ENCODE measurements around the gene R3HDML. TPM values are rescaled to one million over a fixed set of nuclear protein-coding genes. Genes with fewer than 3 reads are reported as not detected.
"Not testable (repeated sequence)": the region's sequence is repeated elsewhere in the genome, so short reads cannot be mapped to it uniquely, and the experiment has no call there.

Gene R3HDML, protein sequence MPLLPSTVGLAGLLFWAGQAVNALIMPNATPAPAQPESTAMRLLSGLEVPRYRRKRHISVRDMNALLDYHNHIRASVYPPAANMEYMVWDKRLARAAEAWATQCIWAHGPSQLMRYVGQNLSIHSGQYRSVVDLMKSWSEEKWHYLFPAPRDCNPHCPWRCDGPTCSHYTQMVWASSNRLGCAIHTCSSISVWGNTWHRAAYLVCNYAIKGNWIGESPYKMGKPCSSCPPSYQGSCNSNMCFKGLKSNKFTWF
- total RNA-seq = not detected
- long read RNA-seq = 0 reads

GRCh38 chr20:44336725-44337380 lies at the start of gene R3HDML:
Gene R3HDML (plus strand): TSS chr20:44337043. CDS start chr20:44337158, 115 bp downstream.
- ATAC-seq (no peak), DNase-seq (no peak)
- intact Hi-C loops (cut with micrococcal nuclease) = no loop called here

DNA sequence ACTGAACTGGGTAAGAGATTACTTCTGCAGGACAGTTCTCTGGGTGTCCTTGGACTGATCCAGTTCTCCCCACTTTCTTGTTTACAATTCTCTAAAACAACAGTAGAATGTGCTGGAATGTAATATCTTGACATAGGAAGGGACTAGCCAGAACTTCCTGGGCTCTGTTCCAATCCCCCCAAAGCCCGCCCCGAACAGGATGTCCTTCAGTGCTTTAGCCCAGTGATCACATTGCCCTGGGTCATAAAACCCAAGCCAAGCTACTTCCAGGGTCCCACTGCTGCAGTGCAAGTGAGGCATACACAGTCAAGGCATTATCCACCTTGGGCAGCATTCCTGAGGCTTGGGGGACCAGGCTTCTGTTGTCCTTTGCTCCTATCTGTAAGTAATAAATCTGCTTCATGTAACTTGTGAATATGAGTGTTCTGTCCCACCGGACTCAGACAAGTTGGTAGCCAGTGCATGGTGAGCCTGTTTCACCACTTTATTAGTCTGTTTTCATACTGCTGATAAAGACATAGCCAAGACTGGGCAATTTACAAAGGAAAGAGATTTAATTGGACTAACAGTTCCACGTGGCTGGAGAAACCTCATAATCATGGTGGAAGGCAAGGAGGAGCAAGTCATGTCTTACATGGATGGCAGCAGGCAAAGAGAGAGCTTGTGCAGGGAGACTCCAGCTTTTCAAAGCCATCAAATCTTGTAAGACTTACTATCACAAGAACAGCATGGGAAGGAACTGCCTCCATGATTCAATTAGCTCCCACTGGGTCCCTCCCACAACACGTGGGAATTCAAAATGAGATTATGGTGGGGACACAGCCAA lies 49.4 kb upstream of the R3HDML start:
- peak; percentile 81 for ATAC-seq
- DNase-seq = peak; percentile 53
- intact Hi-C loops (cut with micrococcal nuclease) = no loop called here

- intact Hi-C loops (cut with micrococcal nuclease) = no loop called here
- ATAC-seq (peak; percentile 78), DNase-seq (no peak)
These were observed 48.6 kb upstream of the R3HDML start for GRCh38 chr20:44288252-44288651.

- ATAC-seq (no peak), DNase-seq (no peak)
- intact Hi-C loops (cut with micrococcal nuclease) = no loop called here
These were observed 45.1 kb upstream of the R3HDML start for GRCh38 chr20:44291754-44292153.

DNA sequence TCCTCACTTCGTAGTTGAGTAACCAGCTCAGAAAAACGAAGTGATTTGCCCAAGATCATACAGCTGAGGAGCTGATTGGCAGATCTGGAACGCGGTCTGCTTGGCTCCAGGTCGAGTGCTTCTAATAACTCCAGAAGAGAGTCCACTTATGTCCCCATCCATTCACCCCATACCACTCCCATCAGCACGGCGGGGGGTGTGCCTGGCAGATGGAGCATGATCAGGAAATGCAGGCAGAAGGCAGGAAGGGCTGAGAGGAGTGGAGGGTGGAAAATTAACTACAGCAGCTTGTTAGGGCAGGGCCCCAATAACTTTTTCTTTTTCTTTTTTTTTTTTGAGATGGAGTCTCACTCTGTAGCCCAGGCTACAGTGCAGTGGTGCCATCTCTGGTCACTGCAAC lies 40.8 kb upstream of the R3HDML start:
- peak; percentile 86 for ATAC-seq
- intact Hi-C loops (cut with micrococcal nuclease) = no loop called here
- DNase-seq = peak; percentile 65

DNA sequence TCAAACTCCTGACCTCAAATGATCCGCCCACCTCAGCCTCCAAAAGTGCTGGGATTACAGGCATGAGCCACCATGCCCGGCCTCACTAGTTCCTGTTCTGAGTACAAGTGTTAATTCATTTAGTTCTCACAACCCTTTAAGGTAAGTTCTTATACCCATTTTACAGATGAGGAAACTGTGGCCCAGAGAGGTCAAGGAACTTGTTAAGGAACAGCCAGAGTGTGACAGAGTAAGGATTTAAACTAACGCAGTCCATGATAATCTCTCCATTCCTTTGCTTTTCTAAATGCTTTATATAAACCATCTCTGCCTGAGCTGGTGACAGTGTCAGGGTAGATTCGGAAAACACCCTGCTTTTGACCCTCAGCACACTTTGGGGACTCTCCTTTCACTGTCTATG lies 39.1 kb upstream of the R3HDML start:
- no peak for ATAC-seq
- intact Hi-C loops (cut with micrococcal nuclease) = no loop called here

GRCh38 chr20:44299011-44299535 lies 37.8 kb upstream of the R3HDML start:
- DNase-seq; intact Hi-C loops (cut with micrococcal nuclease); ATAC-seq: not testable (repeated sequence)

More for the DNA sequence above, 39.1 kb upstream of the R3HDML start:
- DNase-seq = no peak

DNA sequence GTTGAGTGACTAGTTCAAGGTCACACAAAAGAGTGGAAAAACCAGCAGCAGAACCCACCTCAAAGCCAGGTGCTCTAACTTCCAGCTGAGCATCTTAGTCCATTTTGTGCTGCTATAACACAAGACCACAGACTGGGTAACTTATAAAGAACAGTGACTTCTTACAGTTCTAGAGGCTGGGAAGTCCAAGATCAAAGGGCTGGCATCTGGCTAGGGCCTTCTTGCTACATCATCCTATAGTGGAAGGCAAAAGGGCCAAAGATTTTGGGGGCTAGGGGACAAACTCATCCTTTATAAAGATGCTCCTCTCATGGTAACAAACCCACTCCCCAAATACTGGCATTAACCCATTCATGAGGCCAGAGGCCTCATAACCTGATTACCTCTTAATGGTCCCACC lies 35.6 kb upstream of the R3HDML start:
- DNase-seq (no peak), ATAC-seq (no peak)
- intact Hi-C loops (cut with micrococcal nuclease) = no loop called here

GRCh38 chr20:44302026-44302669 lies 34.7 kb upstream of the R3HDML start:
- intact Hi-C loops (cut with micrococcal nuclease) = no loop called here
- no peak for DNase-seq
- ATAC-seq = peak; percentile 78

DNA sequence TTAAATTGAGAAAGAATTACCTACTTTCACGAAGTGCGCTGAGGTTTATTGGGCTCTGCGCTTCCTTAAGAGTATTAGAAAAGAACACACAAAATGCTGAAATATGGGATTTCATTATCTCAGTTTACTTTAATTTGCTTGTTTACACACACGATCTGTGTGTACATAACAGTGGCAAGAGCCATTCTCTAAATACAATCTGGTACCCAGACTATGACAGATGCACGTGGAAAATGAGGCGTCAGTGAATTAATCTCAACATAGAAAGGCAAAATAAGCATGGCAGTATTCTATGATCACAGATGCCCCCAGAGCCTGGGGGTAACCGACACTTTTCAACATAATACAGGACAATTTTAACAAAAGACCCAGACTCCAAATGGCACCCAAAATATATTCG lies 34.1 kb upstream of the R3HDML start:
- intact Hi-C loops (cut with micrococcal nuclease) = no loop called here
- DNase-seq = no peak

DNA sequence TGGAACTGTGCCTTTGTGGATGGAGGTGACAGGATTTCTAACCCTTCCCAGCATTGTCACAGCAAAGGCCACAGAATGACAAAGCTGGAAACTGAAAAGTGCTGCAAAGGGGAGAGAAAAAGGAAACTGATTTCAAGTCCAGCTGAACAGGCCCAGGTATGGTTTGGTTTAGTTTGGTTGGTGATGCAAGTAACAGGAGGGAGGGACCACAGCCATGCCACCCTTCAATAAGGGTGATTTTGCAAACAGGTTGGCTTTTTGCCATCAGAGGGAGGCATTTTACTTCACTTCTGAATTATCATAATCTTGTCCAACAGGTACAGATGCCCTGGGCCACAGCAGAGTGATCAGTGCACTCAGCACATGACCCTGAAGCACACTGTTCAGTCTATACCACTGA lies 32.5 kb upstream of the R3HDML start:
- no peak for DNase-seq
- no peak for ATAC-seq
- intact Hi-C loops (cut with micrococcal nuclease) = no loop called here

More for the DNA sequence above, 34.1 kb upstream of the R3HDML start:
- ATAC-seq = no peak

GRCh38 chr20:44306927-44307326 lies 29.9 kb upstream of the R3HDML start:
- no peak for DNase-seq
- no peak for ATAC-seq
- intact Hi-C loops (cut with micrococcal nuclease) = no loop called here

GRCh38 chr20:44309763-44310663 lies 26.8 kb upstream of the R3HDML start:
- intact Hi-C loops (cut with micrococcal nuclease) = loop anchor here (2.0 kb wide), 1 partner anchor 93 kb away; no protein-coding TSS in a partner anchor
- ATAC-seq (peak; percentile 73), DNase-seq (peak; percentile 76)

DNA sequence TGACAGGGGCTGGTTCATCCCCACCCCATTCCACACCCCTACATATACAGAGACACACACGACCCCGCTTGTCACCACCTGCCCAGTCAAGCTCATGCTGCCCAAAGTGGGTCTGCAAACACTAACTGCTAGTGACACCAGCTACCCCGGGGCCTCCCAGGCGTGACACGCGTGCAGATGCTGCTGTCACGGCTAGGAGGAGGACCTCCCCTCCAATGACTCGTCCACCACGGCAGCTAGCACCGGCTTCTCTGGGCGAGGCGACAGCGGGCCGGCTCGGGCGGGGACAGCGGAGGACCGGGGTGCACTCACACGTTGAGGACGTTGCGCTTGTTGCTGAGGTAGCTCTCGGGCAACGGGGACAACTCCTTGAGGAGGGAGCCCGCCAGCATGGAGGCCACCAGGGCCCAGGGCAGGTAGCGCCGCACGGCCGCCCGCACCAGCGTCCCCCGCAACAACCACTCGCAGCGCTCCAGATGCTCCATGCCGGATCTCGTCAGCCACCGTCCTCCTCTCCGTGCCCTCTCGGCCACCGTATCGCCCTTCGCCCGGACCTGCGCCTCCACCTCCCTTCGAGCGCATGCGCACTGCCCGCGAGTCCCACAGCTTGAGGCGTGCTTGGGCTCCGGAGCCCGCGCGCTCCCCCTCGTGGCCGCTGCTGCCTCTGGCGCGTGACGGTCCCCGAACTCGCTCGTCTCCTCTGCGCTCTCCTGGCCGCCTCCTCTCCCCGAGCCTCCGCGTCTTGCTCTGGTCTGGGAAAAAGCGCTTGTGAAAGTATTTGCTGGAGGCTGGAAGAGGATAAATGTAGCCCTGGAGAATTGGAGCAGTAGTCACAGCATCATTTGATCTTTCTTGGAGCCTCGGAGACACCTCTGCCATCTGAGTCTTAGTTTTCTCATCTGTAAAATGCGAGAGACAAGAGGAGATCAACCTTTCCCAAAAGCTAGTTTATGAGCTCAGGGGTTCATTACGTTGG lies 25.9 kb upstream of the R3HDML start, which contains the start of gene FITM2:
TSS of gene FITM2 (minus strand) at position 539 of the 976 bp plus-strand sequence. CDS start at position 485, 54 bp downstream.
- intact Hi-C loops (cut with micrococcal nuclease) = loop anchor here (2.0 kb wide), 1 partner anchor 94 kb away; no protein-coding TSS in a partner anchor
- DNase-seq = peak; percentile 100
- ATAC-seq = peak; percentile 85

- DNase-seq (no peak), ATAC-seq (no peak)
These were observed 22.0 kb upstream of the R3HDML start for GRCh38 chr20:44314870-44315269.

GRCh38 chr20:44319839-44320422 lies 16.9 kb upstream of the R3HDML start:
- intact Hi-C loops (cut with micrococcal nuclease) = no loop called here
- no peak for DNase-seq

More at GRCh38 chr20:44314870-44315269, 22.0 kb upstream of the R3HDML start:
- intact Hi-C loops (cut with micrococcal nuclease) = no loop called here

More at GRCh38 chr20:44319839-44320422, 16.9 kb upstream of the R3HDML start:
- ATAC-seq = no peak
